HS-5 (cell line): ENCODE measurements around the gene GABRD.

ENCODE experiments used
- DNase-seq: peaks from one replicate; pipeline ENCODE4 v3.0.0-alpha.2; 2012; ENCODE audit warnings: low read depth

GABRD gene

DNA sequence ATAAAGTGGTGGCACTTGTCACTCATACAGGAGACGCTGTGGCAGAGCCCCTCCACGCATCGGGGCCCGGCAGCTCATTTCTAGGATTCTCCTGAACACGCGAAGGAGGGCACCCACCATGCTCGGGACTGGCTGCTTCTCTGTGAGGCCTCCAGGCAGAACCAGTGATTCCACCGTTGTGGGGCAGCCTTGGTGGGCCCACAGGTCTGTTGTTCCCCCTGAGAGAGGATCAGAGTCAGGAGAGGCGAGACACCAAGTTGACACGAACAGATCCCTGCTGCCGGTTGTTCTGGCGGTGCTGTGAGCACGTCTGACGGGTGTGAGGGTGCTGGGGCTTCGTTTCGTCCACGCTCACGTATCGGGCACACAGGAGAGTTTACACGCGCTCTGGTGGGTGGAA, 57.7 kb downstream of the GABRD start:
- no peak for DNase-seq

- no peak for DNase-seq
Measured at GRCh38 chr1:2078170-2078569, 59.0 kb downstream of the GABRD start.

DNA sequence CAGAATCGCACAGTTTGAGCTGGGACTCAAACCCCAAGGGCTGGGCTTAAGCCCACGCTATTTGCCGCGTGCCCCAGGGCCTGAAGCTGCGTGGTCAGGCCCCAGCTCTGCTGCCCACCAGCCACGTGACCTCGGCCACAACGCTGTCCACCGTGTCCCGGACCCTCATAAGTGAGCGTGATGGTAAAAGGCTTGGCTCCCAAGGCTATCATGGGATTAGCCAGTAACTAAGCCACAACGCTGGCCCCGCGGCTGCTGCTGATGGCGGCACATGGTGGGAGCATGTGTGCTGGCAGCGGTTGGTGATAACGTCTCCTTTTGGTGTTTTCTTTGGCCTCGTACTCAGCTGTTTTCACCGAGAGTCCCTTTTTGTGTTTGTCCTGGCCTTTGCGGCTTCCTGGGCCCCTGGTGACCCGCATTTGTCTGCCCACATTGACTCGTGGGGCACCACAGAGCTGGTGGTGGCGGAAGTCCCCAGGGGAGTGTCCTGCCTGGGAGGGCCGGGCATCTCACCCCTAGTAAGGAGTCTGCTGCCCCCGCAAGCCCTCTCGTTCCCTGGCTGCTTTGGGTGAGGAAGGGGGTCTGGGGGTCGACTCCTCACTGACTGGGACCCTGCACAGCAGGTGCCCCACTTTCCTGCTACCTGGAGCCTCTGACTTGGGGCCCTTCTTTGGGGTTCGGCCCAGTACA, 60.4 kb downstream of the GABRD start:
- DNase-seq = no peak

GRCh38 chr1:2080140-2080539, 61.0 kb downstream of the GABRD start:
- no peak for DNase-seq
